OCI-LY1 (cell line): ENCODE results near the gene SLC15A1.

Source experiments
- H2AFZ ChIP-seq: fragments of 200-600 bp; sonication (generic), shearing (Covaris generic); 2 replicates; pipeline ENCODE4 v1.6.0; 2014; ENCODE audit warnings: antibody characterized with exemption, mild to moderate bottlenecking, low read length
- H3F3A ChIP-seq: fragments of 200-600 bp; sonication (generic), shearing (Covaris generic); 2 replicates; pipeline ENCODE4 v1.6.0; 2014; ENCODE audit warnings: mild to moderate bottlenecking, antibody characterized with exemption, low read length, moderate library complexity; ENCODE audit not compliant: insufficient read depth
- H3K27ac ChIP-seq: fragments of 200-600 bp; sonication (generic); 2 replicates; pipeline ENCODE4 v1.5.1; 2014; ENCODE audit warnings: low read length, mixed run types, mild to moderate bottlenecking, low read depth; ENCODE audit not compliant: poor library complexity, severe bottlenecking
- H3K27me3 ChIP-seq: fragments of 200-600 bp; sonication (generic); 2 replicates; pipeline ENCODE4 v1.6.0; 2014; ENCODE audit warnings: antibody characterized with exemption, mild to moderate bottlenecking, low read length, moderate library complexity; ENCODE audit not compliant: insufficient read depth
- H3K36me3 ChIP-seq: fragments of 200-600 bp; sonication (generic); 2 replicates; pipeline ENCODE4 v1.6.1; 2014; ENCODE audit warnings: mild to moderate bottlenecking, antibody characterized with exemption, low read length, moderate library complexity, mixed read lengths; ENCODE audit not compliant: insufficient read depth
- H3K4me1 ChIP-seq: fragments of 200-600 bp; sonication (generic); 2 replicates; pipeline ENCODE4 v1.5.1; 2014; ENCODE audit warnings: mild to moderate bottlenecking, low read length, moderate library complexity; ENCODE audit not compliant: insufficient read depth, severe bottlenecking
- H3K4me2 ChIP-seq: fragments of 200-600 bp; sonication (generic), shearing (Covaris generic); 2 replicates; pipeline ENCODE4 v1.6.1; 2014; ENCODE audit warnings: low read length
- H3K4me3 ChIP-seq: fragments of 200-600 bp; sonication (generic); 2 replicates; pipeline ENCODE4 v1.5.1; 2014; ENCODE audit warnings: low read length, low read depth, mild to moderate bottlenecking, mixed read lengths; ENCODE audit not compliant: poor library complexity, severe bottlenecking
- H3K79me2 ChIP-seq: fragments of 200-600 bp; shearing (Covaris generic); 2 replicates; pipeline ENCODE4 v1.6.1; 2016; ENCODE audit warnings: mixed run types, low read length, mixed read lengths; ENCODE audit not compliant: insufficient read depth
- H3K9ac ChIP-seq: fragments of 200-600 bp; sonication (generic), shearing (Covaris generic); 2 replicates; pipeline ENCODE4 v1.6.1; 2014; ENCODE audit warnings: mild to moderate bottlenecking, low read length, mixed read lengths
- H3K9me2 ChIP-seq: fragments of 200-600 bp; sonication (generic), shearing (Covaris generic); 2 replicates; pipeline ENCODE4 v1.6.1; 2014; ENCODE audit warnings: low read depth, mild to moderate bottlenecking, low read length, mixed read lengths
- H3K9me3 ChIP-seq: fragments of 200-600 bp; shearing (Covaris generic); 2 replicates; pipeline ENCODE4 v1.6.1; 2014; ENCODE audit warnings: low read length, mixed read lengths
- H4K20me1 ChIP-seq: fragments of 200-600 bp; sonication (generic), shearing (Covaris generic); 2 replicates; pipeline ENCODE4 v1.6.0; 2016; ENCODE audit warnings: mild to moderate bottlenecking, low read length; ENCODE audit not compliant: insufficient read depth
- CTCF ChIP-seq: fragments of 200-600 bp; sonication (generic), shearing (Covaris generic); IDR thresholded peaks from 2 replicates; pipeline ENCODE4 v1.5.1; 2017; ENCODE audit warnings: mild to moderate bottlenecking, antibody characterized with exemption, low read length, moderate library complexity, mixed read lengths
- EZH2 ChIP-seq: fragments of 200-600 bp; sonication (generic), shearing (Covaris generic); IDR thresholded peaks from 2 replicates; pipeline ENCODE4 v1.8.0; 2017; ENCODE audit warnings: borderline replicate concordance, mixed run types, mild to moderate bottlenecking, antibody characterized with exemption, low read length, moderate library complexity, mixed read lengths

SLC15A1 gene

GRCh38 chr13:98706446-98707110, 45.9 kb downstream of the SLC15A1 start:
- H2AFZ ChIP-seq, result no peak overlapping the region
- H3K79me2 ChIP-seq, result no peaks in the 10 kb centered on the region
- no peaks in the 10 kb centered on the region for H4K20me1 ChIP-seq
- no peaks in the 10 kb centered on the region for H3K9me2 ChIP-seq
- H3K9me3 ChIP-seq, result no peaks in the 10 kb centered on the region
- H3K27me3 ChIP-seq, result no peaks in the 10 kb centered on the region
- TF ChIP-seq CTCF, result no peak
- TF ChIP-seq EZH2, result no peak
- H3K27ac ChIP-seq, result no peak overlapping the region
- no peaks in the 10 kb centered on the region for H3F3A ChIP-seq
- H3K9ac ChIP-seq, result no peak overlapping the region
- no peak overlapping the region for H3K4me2 ChIP-seq
- H3K4me1 ChIP-seq, result no peaks in the 10 kb centered on the region
- no peak overlapping the region for H3K4me3 ChIP-seq
- H3K36me3 ChIP-seq, result no peaks in the 10 kb centered on the region

DNA sequence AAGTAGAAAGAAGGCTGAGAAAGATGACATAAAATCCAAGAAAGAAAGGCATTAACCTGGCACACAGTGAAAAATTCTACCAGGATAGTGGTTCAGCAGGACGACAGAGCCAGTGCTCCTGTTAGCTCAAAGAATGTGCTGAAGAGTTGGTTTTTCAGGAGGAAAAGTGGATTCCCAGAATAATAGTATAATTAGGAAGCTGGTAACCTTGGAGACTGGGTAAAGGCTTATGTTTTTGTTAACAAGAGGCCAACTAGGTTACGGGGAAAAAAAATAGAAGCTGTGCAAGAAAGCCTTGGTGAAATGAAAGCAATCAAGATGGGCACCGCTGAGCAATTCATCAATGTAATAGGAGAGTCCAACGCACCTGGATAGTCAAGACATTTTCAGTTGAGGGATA, 54.7 kb downstream of the SLC15A1 start:
- Histone ChIP-seq H3K4me3 (no peak overlapping the region), H4K20me1 (no peaks in the 10 kb centered on the region), H3K36me3 (no peaks in the 10 kb centered on the region), H3K27me3 (no peaks in the 10 kb centered on the region; the same call in 1 of the 2 replicates), H3K4me1 (no peaks in the 10 kb centered on the region), H3K9me2 (no peaks in the 10 kb centered on the region), H3F3A (no peaks in the 10 kb centered on the region; the same call in 1 of the 2 replicates), H3K79me2 (no peaks in the 10 kb centered on the region), H3K27ac (no peak overlapping the region), H3K9ac (no peak overlapping the region), H3K9me3 (no peaks in the 10 kb centered on the region), H3K4me2 (no peak overlapping the region), H2AFZ (no peak overlapping the region)
- TF ChIP-seq EZH2, result no peak
- no peak for TF ChIP-seq CTCF

GRCh38 chr13:98693756-98694155, 58.7 kb downstream of the SLC15A1 start:
- no peak overlapping the region for H2AFZ ChIP-seq

More at GRCh38 chr13:98693756-98694155, 58.7 kb downstream of the SLC15A1 start:
- Histone ChIP-seq H3K4me3 (no peak overlapping the region), H3K27ac (no peak overlapping the region), H3F3A (no peaks in the 10 kb centered on the region), H3K9me2 (no peaks in the 10 kb centered on the region), H3K9me3 (no peaks in the 10 kb centered on the region), H3K27me3 (no peaks in the 10 kb centered on the region; the same call in none of the 2 replicates), H3K4me1 (no peaks in the 10 kb centered on the region), H3K36me3 (no peaks in the 10 kb centered on the region), H4K20me1 (no peaks in the 10 kb centered on the region), H3K9ac (no peak overlapping the region), H3K4me2 (no peak overlapping the region), H3K79me2 (no peaks in the 10 kb centered on the region)
- TF ChIP-seq CTCF, result no peak
- no peak for TF ChIP-seq EZH2
